HG03521 (cell line): Measurements from ENCODE around the gene AP2B1.

Experiments used
- ATAC-seq: cut with Tn5 transposase; IDR thresholded peaks from one replicate; pipeline ENCODE4 v1.9.1; 2021; ENCODE audit warnings: mild to moderate bottlenecking, moderate library complexity; ENCODE audit not compliant: unreplicated experiment

AP2B1 gene

DNA sequence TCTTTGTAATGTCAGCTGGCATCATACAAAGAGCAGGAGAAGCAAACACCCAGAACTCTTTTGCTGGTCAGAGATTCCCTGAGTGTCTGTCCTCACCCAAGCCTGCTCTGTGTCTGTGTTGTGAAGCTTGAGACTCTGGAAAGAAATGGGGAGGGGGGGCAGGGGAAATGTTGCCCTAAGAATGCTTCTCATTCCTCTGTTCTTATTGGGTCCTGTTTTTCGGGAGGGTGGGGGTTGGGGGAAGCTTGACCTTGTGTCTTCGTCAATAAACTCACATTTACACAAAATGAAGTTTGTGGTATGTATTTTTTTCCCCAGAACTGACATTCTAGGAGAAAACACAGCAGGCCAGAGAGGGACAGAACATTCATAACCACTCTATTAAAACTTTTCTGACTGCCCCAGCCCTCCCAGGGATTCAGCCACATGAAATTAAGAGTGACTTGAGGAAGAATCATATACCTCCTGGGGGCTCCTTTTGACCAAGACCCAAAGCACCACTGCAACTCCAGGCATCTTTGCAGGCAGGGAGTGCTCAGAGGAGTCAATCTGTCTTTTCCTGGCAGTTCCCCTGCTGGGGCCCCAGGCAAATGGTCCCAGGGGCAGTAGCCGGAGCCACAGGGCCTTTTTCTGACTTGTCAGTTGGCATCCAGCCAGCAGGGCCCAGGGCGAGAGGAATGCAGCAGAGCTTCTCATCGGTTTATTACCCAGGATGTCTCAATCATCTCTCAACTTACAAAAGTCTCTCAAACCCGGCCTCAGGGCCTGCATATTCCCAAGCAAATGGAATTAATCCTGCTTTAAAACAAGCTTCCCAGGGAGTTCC lies 139.2 kb downstream of the AP2B1 start:
- ATAC-seq: no peak

DNA sequence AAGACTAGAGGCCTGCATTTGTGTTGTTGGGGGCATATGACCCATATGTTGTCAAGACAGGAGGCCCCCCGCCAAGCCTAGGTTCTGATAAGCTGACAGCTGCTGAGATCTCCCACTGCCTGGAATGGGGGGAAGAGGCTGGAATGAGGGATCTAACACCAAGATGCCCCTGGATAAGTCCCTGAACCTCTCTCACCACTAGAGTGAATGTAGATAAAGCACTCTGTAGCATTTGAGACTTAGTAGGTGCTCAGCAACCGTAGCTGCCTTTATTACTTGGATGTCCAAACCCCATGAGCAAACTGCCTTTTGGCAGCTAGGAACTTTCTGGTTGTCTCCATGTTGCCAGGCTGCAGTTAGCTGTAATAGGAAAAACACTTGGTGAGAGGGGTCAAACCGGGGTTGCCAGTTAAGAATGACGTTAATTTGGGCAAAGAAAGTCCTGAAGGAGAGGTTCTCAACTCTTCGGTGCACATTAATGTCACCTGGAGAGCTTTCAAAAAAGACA lies 139.9 kb downstream of the AP2B1 start:
- ATAC-seq: no peak

DNA sequence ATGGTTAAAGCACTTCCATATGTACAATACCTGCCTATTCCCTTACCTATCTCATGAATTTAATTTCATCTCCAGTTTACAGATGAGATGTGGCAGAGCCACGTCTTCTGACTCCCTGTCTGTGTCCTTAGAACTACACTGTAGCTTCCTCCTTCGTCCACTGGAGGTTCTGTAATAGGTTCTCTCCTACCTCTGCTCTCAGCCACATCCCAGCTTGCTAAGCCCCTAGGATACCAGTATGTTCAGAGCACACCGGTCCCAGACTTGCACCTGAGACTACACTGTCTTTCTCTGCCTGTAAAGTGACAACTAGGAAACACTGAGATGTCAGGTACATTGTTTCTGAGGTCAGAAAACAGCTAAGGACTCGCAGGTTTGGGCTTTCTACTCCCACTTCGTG lies 140.5 kb downstream of the AP2B1 start:
- ATAC-seq: no peak

DNA sequence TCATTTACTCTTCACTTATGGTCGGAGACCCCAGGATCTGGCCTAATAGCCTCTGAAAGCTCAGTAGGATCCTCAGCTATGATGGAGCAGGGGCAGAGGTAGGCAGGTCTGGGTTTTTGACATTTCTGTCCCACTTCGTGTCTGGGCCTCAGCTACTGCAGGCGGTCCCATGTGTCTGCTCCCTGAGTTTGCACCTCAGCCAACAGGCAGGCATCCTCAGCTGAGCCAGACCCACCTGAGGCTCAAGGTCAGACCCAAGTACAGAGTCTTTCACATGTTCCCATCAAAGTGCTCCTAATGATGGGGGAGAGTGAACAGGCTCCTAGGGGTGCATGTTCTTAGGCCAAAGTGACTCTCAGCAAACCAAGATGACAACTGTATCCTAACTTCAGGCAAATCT lies 141.4 kb downstream of the AP2B1 start:
- no peak for ATAC-seq

GRCh38 chr17:35729405-35729833 lies 142.3 kb downstream of the AP2B1 start:
- ATAC-seq: no peak

- no peak for ATAC-seq
These were observed 143.4 kb downstream of the AP2B1 start for GRCh38 chr17:35730400-35731005.

DNA sequence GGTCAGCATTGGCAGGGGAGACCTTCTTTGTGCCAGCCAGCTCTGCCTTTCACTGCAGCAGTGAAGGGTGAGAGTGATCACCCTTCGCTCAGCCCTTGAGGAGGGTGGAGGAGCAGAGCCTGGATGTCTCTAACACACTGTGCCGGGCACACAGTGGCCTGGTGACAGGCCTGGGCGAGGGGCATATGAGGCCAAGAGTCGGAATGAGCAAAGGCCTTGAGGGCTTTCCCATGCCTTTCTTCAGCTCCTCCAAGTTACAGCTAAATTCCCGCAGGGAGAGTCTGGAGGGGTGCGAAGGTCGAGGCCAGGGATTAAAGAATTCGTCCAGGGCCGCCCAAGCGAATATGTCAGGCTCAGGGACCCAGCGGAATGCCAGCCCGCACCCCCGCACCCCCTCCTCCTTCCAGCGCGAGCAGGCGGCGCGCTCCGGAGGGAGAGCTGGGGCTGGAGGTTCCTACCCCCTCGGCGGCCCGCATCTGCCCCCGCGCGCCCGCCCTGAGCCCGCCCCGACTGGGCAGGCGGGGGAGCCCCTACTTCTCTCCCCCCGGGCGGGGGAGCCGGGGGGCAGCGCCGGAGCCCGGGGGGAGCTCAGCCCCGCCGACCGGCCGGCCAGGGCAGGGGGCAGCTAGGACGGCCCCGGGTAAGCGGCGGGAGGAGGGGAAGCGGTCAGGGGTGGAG lies 144.3 kb downstream of the AP2B1 start, which contains the start of gene RASL10B:
RASL10B (plus strand) TSS at position 401 of the 678 bp plus-strand sequence. CDS start 3,546 bp downstream, outside the sequence.
- no peak for ATAC-seq

GRCh38 chr17:35731917-35732805 lies 145.0 kb downstream of the AP2B1 start:
- ATAC-seq: no peak

GRCh38 chr17:35732806-35733136 lies 145.6 kb downstream of the AP2B1 start:
- ATAC-seq: no peak

DNA sequence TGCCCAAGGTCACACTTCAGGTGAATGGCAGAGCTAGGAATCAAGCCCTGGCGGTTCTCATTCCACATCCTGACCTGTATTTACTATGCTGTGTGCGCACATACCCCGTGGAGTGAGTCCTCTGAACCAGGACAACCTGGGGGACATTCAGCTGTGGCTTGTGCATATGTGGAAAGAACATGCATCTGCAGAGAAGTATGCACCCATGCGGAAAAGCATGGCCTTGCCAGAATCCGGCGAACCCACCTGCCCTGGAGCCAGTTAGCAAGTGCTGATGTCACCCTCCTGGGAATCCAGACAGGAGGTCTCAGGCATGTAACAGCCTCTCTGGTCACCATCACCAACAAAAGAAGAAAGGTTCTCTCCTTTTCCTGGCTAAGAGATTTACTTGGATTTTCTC lies 146.2 kb downstream of the AP2B1 start:
- no peak for ATAC-seq

DNA sequence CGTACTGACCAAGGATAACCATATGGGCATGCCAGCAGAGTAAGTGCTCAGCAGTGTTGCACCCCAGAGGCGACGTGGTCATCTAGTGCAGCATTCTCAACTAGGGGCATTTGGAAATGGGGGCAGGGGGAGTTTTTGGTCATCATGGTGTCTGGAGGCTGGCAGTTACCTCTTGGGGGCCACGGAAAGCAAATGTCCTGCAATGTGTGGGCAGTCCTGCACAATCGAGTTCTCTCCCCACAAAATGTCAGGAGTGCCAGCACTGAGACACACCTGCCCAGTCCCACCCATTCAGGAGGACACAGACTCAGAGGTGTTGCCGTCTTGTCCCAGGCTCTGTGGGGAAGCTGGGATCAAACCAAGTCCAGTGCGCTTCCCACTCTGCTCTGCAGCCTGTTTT lies 147.3 kb downstream of the AP2B1 start:
- no peak for ATAC-seq

DNA sequence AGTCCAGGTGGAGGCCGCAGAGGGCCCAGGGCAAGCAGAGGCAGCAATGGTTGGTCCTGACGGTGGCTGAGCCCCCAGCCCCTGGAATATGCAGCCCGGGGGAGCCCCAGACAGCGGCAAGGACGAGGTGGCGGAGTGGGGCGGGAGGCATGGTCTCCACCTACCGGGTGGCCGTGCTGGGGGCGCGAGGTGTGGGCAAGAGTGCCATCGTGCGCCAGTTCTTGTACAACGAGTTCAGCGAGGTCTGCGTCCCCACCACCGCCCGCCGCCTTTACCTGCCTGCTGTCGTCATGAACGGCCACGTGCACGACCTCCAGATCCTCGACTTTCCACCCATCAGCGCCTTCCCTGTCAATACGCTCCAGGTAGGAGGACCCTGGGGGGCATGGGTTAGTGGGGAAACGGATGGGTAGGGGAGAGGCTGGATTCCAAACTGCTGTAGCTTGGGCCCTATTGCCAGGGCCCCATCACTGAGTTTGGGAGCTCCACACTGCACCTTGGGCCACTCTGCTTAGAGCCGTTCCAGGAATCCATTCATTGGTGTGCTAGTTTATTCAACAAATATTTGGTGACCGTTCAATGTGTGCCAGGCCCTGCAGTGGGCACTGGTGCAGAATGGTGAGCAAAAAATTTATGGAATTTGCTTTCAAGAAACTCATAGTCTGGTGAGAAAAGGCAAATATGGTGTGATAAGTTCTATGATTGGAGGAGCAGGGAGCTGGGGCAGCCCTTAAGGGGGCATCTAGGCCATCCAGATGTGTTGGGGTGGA lies 148.1 kb downstream of the AP2B1 start:
- ATAC-seq: no peak

DNA sequence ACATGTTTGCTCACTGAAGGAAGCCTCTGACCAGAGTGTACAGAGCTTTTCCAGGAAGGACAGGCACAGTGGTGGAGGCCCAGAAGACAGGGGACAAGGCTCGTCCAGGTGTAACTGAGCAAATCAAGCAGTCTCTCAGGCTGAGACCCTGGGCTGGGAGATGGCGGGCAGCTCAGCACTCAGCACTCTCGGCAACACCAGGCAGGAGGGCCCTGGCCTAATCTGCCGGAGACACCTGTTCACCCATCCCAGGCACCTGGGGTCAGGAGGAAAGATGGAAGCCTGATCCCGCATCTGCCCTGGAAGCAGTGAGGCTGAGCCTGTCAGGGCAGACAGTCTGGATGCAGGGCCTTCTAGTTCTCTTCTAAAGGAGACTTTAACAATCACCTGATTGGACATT lies 149.1 kb downstream of the AP2B1 start:
- no peak for ATAC-seq

DNA sequence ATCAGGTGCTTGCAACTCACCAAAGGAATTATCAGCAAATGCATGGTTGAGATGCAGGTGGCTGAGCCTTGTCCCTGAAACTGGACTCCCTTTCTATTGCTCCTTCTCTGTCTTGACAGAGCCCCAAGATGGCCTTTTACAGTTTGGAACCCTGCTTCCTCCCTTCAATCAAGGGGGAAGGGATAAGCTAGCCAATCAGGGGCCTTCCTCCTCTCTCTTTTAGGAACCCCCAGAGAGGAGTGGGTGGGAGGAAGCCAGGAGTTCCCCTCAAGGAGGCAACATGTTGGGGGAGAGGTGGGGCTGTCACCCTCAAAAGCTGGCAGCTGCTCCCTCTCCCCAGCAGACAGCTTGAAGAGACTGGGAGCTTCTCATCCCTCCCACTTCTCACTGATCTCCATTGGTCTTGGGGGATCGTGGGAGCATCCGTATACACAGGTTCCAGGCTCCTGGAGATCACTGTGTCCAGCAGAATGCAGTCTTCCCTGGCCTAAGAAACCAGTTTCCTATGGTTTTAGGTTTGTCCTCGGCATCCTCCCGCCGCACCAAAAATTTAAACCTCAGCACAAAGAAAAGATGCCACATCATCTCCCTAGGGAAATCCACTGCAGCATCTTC lies 151.5 kb downstream of the AP2B1 start:
- ATAC-seq: no peak

DNA sequence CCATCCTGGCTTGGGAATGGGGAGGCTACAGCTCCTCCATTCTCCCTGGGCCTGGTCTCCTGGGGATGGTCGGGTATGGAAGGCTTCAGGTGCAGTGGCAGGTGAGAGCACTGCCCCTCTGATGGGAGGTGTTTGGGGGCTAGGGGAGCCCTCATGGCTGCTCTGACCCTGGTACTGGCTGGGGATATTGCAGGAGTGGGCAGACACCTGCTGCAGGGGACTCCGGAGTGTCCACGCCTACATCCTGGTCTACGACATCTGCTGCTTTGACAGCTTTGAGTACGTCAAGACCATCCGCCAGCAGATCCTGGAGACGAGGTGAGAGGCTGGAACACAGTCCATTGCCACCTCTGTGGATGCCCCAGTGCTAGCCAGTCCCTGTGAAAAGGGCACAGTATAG lies 153.1 kb downstream of the AP2B1 start:
- no peak for ATAC-seq

- no peak for ATAC-seq
These were observed 154.1 kb downstream of the AP2B1 start for GRCh38 chr17:35740997-35741931.

DNA sequence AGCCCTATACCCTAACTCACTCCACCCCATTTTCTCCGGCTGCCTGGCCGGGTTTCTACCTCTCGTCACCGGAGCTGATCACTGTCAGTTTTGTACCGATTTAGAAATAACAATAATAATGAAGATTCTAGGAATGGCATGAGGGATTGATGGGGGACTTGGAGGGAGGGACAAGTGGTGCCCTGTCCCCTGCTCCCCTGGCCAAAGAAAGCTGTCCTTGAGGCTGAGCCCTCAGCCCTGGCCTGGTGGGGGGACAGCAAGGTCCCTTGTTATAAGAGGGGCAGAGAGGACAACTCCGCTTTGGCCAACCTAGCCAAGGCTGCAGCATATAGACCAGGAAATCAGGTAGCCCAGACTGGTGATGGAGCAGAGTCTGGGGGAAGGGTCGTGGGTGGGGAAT lies 155.4 kb downstream of the AP2B1 start:
- ATAC-seq: no peak

GRCh38 chr17:35742896-35743477 lies 155.9 kb downstream of the AP2B1 start:
- no peak for ATAC-seq
